ENCODE results near the gene SLC6A5.

The SLC6A5 gene

GRCh38 chr11:20671856-20672546 lies 72.6 kb downstream of the SLC6A5 start:
- peak; percentile 71 for TF ChIP-seq CTCF (conservative IDR thresholded peaks at IDR 0.05)
- H3K27ac ChIP-seq, result no peak overlapping the region

- H3K27ac ChIP-seq, result no peak overlapping the region
- peak; percentile 54 for TF ChIP-seq CTCF (conservative IDR thresholded peaks at IDR 0.05)
These were observed 73.2 kb downstream of the SLC6A5 start for GRCh38 chr11:20672575-20672974.

- TF ChIP-seq CTCF (conservative IDR thresholded peaks at IDR 0.05), result no peak
- H3K27ac ChIP-seq, result no peak overlapping the region
These were observed 77.2 kb downstream of the SLC6A5 start for GRCh38 chr11:20676658-20677057.

- no peak for TF ChIP-seq CTCF (conservative IDR thresholded peaks at IDR 0.05)
- H3K27ac ChIP-seq, result no peak overlapping the region
These were observed 89.4 kb downstream of the SLC6A5 start for GRCh38 chr11:20688761-20689160.

GRCh38 chr11:20707876-20708275 lies 108.5 kb downstream of the SLC6A5 start:
- TF ChIP-seq CTCF (conservative IDR thresholded peaks at IDR 0.05), result no peak
- no peak overlapping the region for H3K27ac ChIP-seq
